ENCODE data around the gene COG7. TPM values are rescaled to one million over a fixed set of nuclear protein-coding genes. Genes with fewer than 3 reads are reported as not detected.

Gene COG7
- total and polyA plus RNA-seq, 2 of the 13 experiments (the other 11 are each of a cell fraction or from before 2014, with no cell fraction given) = 12.6 to 54.5 TPM

DNA sequence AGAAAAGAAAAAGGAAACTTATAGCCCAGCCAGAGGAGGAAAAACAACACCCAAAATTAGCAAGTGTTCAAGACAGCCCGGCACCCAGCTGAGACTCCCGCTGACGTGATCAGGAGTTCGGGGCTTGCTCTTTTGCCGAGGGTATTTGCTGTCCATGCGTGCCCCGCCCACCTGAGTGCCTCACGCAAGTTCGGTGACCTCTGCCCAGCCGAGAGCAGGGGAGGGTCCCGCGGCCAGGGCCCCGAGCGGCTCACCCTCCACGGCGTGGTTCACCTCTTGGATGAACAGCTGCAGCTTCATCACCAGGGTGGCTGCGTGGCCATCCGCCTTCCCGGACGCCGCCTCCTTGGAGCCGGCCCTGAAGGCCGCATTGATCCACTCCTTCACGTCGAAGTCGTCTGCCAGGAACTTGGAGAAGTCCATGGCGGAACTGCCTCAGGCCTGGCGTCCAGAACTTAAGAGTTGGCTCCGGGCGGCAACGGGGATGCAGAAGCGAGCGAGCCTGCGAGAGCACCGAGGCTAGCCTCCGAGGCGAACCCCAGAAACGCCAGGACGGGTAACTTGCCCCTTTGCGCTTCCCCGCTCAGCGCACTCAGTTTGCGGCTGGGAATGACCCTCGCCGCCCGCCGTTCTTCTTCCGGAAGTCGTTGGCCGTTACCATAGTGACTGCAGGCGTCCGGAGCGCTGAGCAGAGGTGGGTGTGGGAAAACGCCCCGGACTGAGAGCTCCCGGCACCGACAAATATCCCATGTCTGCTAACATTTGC lies at the start of gene COG7 (continued):
- TF ChIP-seq CENPT (CRISPR knock-in tag; IDR thresholded peaks at IDR 0.05; ENCODE audit: low read depth) (0 out of 2 replicates have a peak, but pooled peaks have one; percentile 89), STAT5B (CRISPR knock-in tag; IDR thresholded peaks at IDR 0.05) (peak; percentile 5), CBX5 (CRISPR knock-in tag; IDR thresholded peaks at IDR 0.05; ENCODE audit: borderline replicate concordance) (peak; percentile 76), POGZ (CRISPR knock-in tag; IDR thresholded peaks at IDR 0.05) (peak; percentile 84; the same call in 1 of the 2 replicates), EED (CRISPR knock-in tag; IDR thresholded peaks at IDR 0.05) (peak; percentile 92; the same call in 1 of the 2 replicates), ZNF143 (CRISPR knock-in tag; IDR thresholded peaks at IDR 0.05) (peak; percentile 72), HOMEZ (CRISPR knock-in tag; IDR thresholded peaks at IDR 0.05; ENCODE audit: low read depth) (peak; percentile 61), TFDP2 (CRISPR knock-in tag; IDR thresholded peaks at IDR 0.05) (peak; percentile 64), ZNF335 (CRISPR knock-in tag; IDR thresholded peaks at IDR 0.05) (peak; percentile 51; the same call in 1 of the 2 replicates), ZNF557 (CRISPR knock-in tag; IDR thresholded peaks at IDR 0.05) (peak; percentile 85; the same call in 1 of the 2 replicates), ZNF580 (CRISPR knock-in tag; IDR thresholded peaks at IDR 0.05; ENCODE audit: borderline replicate concordance, low read depth) (peak; percentile 91), ZNF12 (CRISPR knock-in tag; IDR thresholded peaks at IDR 0.05) (peak; percentile 52; the same call in 1 of the 2 replicates), PRDM4 (CRISPR knock-in tag; IDR thresholded peaks at IDR 0.05; ENCODE audit: borderline replicate concordance) (no peak)
- TF ChIP-seq, protein P1, sequence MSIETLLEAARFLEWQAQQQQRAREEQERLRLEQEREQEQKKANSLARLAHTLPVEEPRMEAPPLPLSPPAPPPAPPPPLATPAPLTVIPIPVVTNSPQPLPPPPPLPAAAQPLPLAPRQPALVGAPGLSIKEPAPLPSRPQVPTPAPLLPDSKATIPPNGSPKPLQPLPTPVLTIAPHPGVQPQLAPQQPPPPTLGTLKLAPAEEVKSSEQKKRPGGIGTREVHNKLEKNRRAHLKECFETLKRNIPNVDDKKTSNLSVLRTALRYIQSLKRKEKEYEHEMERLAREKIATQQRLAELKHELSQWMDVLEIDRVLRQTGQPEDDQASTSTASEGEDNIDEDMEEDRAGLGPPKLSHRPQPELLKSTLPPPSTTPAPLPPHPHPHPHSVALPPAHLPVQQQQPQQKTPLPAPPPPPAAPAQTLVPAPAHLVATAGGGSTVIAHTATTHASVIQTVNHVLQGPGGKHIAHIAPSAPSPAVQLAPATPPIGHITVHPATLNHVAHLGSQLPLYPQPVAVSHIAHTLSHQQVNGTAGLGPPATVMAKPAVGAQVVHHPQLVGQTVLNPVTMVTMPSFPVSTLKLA (IDR thresholded peaks at IDR 0.05) = peak; percentile 59

Data from HepG2 (cell line).